GM18870 (cell line): ENCODE results near the gene SPSB1.
A peak's percentile ranks its signal among the peaks of the same experiment; 100 is the strongest.

Source experiments
- ATAC-seq: cut with Tn5 transposase; IDR thresholded peaks from one replicate; pipeline ENCODE4 v1.9.1; 2021; ENCODE audit warnings: moderate library complexity; ENCODE audit not compliant: unreplicated experiment

The SPSB1 gene

DNA sequence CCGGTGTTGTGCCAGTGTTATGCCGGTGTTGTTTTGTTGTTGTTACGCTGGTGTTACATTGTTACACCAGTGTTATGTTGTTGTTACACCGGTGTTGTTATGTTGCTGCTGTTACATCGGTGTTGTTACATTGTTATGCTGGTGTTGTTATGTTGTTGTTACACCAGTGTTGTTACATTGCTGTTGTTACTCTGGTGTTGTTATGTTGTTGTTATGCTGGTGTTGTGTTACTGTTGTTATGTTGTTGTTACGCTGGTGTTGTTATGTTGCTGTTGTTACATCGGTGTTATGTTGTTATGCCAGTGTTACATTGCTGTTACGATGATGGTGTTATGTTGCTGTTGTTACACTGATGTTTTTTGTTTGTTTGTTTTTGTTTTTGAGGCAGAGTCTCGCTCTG, 34.1 kb upstream of the SPSB1 start:
- ATAC-seq, result no peak

DNA sequence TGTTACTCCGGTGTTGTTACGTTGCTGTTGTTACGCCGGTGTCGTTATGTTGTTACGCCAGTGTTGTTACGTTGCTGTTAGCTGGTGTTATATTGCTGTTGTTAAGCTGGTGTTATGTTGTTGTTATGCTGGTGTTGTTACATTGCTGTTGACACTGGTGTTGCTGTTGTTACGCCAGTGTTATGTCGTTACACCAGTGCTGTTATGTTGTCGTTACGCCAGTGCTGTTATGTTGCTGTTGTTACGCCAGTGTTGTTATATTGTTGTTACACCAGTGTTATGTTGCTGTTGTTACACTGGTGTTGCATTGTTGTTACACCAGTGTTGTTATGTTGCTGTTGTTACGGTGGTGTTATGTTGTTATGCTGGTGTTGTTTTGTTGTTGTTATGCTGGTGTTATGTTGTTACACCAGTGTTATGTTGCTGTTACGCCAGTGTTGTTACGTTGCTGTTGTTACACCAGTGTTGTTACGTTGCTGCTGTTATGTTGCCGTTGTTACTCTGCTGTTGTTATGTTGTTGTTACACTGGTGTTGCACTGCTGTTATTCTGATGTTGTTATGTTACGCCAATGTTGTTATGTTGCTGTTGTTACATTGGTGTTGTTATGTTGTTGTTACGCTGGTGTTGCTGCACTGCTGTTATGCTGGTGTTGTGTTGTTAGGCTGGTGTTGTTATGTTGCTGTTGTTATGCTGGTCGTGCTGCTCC, 32.5 kb upstream of the SPSB1 start:
- ATAC-seq, result no peak

DNA sequence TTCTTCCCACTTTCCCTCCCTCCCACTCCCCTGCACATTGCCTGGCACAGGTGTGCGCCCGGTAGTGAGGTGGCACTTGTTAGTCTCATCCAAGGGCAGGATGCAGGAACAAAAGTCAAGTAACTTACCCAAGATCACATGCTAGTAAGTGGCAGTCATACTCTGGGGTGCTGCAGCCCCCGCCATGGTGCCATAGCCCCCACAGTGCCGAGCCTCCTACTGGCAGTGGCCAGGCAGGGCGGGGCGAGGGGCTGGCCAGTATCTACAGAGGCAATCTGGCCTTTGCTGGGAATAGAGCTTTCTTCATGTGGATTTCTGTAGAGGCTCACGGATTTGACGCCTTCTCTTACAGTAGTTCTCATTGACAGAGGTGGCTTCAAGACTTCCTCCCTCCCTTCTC, 31.2 kb upstream of the SPSB1 start:
- no peak for ATAC-seq

DNA sequence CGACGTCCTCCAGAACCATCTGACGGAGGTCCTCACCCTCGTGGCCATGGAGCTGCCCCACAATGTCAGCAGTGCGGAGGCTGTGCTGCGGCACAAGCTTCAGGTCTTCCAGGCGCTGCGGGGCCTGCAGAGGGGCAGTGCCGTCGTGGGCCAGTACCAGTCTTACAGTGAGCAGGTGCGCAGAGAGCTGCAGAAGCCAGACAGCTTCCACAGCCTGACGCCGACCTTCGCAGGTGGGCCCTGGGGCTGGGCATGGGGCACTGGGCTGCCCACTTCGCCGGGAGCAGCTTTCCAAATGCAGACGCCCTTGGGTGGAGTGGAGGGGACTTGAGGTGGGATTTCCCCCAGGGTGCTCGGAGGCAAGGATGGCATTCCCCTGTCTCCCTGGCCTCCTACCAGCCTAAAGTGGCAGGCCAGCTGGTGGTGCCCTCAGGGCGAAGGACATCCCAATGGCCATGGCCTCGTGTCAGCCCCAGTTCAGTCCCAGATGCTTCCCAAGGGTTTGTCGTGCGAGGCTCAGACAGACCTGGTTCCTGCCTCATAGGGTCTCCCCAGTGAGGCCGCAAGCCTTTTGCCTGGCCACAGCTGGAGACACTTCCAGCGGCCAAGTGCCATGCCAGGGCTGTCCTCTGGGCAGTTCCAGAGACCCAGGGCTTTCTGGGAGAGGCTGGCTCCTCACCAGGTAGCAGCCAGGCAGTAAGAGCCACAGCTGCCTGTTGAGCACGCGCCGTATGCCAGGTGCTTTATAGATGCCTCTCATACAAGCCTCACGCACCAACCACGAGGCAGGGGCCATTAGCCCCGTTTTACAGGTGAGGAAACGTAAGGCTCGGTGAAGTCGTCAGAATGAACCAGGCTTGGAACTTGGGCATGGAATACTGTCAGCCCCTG, 30.4 kb upstream of the SPSB1 start:
- no peak for ATAC-seq

DNA sequence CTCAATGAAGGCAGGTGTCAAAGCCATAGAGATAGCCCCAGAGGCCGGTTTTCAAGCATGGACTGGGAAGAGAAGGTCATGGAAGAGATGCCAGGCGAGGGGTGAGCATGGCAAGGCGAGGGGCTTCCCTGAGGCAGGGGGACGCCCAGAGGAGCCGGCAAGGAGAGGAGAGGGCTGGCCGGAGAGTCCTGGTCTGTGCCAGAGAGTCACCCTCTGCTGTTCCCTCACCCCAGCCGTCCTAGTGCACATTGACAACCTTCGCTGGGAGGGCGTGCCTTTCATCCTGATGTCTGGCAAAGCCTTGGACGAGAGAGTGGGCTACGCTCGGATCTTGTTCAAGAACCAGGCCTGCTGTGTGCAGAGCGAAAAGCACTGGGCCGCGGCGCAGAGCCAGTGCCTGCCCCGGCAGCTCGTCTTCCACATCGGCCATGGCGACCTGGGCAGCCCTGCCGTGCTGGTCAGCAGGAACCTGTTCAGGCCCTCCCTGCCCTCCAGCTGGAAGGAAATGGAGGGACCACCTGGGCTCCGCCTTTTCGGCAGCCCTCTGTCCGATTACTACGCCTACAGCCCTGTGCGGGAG, 29.3 kb upstream of the SPSB1 start:
- ATAC-seq, result no peak

DNA sequence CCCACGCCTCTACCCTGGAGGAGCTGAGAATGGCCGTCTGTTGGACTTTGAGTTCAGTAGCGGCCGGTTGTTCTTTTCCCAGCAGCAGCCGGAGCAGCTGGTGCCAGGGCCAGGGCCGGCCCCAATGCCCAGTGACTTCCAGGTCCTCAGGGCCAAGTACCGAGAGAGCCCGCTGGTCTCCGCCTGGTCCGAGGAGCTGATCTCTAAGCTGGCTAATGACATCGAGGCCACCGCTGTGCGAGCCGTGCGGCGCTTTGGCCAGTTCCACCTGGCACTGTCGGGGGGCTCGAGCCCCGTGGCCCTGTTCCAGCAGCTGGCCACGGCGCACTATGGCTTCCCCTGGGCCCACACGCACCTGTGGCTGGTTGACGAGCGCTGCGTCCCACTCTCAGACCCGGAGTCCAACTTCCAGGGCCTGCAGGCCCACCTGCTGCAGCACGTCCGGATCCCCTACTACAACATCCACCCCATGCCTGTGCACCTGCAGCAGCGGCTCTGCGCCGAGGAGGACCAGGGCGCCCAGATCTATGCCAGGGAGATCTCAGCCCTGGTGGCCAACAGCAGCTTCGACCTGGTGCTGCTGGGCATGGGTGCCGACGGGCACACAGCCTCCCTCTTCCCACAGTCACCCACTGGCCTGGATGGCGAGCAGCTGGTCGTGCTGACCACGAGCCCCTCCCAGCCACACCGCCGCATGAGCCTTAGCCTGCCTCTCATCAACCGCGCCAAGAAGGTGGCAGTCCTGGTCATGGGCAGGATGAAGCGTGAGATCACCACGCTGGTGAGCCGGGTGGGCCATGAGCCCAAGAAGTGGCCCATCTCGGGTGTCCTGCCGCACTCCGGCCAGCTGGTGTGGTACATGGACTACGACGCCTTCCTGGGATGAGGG, 28.5 kb upstream of the SPSB1 start:
- ATAC-seq, result no peak

DNA sequence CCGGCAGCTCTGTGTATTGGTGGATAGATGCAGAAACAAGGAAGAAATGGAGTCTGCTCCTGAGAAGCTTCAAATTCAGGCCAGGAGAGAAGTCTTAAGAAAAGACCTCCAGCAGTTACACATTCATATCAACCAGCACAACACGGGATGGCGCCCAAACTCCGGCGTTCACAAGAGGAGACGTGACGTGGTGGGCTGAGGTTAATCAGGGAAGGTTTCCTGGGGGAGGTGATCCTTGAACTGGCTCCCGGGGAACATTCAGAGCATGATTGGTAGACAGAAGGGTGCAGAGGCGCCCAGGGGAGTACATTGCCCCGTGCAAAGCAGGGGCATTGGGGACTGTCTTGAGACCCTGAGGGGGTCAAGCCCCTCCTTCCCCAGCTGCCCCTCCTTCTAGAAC, 27.7 kb upstream of the SPSB1 start:
- no peak for ATAC-seq

DNA sequence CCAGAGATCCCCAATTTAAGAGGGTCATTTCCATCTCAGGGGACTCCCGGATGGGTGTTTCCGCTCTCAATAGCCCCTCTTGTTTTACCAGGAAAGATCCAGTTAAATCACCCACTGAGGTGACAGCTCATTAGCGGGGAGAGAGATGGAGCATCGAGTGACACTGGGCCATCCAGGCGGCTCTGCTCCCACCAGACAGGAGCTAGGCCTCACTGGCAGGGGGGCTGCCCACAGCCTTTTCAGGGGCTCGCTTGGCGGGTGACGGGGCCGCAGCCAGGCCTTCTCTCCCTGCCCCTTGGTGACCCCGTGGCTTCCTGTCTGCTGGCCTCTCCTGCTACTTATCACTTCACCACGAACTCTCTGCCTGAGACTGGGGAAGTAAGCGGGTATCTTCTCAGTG, 26.7 kb upstream of the SPSB1 start:
- no peak for ATAC-seq

DNA sequence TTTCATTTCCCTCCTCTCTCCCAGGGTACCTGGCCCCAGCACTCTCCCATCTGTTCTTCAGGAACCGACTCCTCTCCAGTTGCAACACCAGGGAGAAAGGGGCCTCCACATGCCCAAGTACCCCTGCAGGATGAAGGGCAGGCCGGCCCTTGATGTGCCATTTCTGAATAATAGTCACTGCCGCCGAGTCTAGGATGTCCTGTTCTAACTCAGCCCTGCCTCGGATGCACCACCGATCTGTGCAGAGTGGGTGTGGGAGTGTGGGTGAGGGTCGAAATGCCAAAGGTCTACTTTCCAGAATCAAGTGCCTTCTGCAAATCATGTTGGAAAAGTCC, 25.4 kb upstream of the SPSB1 start:
- ATAC-seq, result no peak

DNA sequence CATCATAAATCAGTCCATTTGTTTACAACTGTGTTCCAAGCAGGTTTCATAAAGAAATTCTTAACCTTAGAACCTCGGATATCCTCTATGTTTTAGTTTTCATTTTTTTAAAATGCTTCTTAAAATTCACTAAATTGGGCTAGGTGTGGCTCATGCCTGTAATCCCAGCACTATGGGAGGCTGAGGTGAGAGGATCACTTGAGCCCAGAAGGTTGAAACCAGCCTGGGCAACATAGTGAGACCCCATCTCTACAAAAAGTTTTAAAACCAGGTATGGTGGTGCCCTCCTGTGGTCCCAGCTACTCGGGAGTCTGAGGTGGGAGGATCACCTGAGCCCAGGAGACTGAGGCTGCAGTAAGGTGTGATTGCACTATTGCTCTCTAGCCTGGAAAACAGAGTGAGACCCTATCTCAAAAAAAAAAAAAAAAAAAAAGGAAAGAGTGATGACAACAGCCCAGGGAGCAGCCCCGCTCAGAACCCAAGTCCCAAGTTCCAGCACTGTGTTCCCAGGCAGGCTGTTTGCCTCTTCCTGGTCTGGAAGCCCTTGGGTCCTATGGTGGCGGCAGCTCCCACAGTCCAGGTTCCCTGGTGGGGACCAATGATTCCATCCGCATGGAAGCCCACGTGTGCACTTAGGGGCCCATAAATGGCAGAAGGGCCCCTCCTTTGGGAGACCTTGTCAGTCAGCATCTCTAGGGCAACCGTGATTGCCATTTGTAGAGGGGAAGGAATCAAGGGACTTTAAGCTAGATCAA, 24.7 kb upstream of the SPSB1 start:
- no peak for ATAC-seq

DNA sequence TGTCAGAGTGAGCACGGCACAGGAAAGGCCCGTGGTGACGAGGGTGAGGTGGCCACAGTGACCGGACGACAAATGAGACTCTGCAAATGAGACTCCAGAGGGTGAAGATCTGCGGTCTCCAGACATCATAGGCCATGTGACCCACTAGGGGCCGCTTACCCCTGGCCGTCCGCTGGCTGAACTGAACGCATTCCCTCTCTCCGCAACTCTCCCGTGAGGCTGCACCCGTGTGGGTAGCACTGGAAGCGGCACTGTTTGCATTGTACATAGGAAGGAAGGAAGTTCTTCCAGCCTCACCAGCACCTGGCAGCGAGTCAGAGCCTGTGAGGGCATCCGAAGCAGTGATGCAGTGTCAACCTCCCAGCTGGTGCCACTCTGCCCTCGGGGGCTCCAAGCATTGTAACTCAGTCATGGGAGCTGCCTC, 23.6 kb upstream of the SPSB1 start:
- no peak for ATAC-seq

DNA sequence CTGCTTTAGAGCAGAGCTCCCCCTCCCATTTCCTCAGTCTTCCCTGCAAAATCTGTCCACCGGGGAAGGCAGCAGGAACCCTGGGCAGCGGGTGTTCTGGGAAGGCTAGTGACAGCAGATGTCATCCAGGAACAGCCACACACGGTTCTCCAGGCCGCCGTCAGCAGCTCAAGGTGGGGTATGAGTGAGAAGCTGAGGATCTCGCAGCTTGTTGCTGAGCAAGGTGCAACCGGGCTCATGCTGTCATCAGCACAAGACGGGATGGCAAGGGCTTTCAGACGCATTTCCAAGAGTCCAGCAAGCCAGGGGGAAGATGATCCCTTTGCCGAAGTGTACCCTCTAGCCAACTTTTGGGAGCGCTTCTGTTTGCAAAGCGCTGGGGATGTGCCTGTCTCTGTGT, 23.0 kb upstream of the SPSB1 start:
- ATAC-seq, result no peak

DNA sequence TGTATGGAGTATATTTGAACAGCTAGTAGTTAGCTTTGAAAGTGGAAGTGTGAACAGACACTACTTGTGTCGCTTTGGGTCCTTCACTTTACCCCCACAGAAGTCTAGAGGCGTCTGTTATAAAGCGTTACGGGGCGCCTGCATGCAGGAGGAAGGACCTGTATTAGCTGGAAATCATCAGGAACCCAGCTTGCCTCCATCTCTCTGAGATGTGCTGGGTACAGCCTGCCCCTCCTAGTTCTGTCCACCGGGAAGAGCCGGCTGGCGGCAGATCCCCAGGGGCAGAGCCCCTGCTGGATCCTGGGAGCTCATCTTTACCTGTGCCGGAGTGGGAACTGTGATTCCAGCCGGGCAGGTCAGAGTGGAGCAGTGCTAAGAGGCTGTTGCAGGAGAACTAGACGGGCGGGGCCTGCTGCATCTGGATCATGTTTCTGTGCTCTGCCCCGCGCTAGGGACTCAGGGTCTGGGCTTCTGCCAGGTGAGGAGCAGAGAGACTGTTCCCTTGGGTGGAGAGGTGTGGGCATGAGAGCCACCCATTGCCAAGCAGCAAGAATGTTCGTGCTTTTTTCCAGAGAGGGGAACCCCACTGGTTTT, 22.3 kb upstream of the SPSB1 start:
- no peak for ATAC-seq

DNA sequence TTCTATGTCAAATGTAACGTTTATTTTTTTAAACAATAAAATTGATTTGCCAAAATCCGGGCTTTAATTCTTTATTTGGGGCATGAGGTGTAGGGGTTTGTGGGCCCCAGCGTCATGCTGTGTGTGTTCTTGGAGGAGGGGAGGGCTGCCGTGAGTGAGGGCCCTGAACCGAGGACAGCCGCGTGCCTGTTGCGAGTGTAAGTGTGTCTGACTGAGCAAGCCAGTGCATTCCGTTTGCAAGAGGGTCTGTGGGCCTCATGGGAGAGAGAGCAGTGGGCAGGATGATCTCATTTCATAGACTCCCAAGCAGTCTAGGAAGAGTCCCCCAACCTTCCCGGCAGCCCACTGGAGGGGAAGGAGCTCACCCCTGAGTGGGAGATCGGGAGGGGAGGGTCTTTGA, 21.4 kb upstream of the SPSB1 start:
- no peak for ATAC-seq

DNA sequence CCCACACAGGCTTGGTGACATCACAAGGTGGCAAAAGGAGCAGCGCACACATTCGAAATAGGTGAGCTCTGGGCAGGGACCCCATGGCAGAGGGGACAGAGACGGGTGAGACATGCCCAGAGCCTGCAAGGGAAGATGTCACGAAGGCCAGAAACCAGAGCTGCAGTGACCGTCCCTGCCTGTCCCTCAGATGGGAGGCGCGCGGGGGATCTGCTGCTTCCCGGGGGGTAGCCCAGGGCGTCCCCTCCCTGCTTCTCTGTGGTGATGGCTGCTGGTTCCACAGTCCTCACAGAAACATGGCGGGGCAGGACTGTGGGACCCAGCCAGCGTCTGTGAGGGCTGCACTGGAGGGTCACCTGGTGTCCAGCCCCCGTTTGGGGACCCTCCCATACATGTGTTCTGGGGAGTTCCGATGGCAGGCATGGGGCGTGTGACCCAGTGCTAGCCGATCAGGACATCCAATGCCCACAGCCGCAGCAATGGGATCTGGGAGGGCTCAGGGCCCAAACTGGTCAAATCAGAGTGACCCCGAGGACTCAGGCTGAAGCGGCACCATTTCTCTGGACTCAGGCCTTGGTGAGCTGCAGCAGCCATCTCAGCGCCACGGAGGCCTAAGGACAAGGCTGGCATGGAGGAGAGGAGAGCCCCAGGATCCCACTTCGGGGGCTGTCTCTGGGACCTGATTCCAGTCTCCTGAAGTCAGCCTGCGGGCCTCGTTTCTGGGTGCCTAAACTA, 20.7 kb upstream of the SPSB1 start:
- no peak for ATAC-seq

DNA sequence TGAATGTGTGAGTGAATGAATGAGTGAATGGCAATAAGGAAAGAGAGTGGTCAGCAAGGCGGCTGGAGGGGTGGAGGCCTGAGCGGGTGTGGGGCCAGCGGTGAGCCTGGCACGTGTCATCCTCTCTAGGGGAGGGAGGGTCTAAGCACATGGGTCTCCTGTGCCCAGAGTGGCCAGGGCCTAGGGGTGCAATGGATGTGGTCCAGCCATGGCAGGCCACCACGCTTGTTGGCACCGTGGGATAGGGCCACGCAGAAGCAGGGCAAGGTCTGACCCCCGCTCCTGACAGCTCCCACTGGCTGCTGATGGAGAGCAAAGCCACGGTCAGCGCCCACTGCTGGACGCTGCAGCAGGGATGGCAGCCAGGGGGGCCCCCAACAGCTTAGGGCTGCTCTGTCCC, 19.5 kb upstream of the SPSB1 start:
- no peak for ATAC-seq

DNA sequence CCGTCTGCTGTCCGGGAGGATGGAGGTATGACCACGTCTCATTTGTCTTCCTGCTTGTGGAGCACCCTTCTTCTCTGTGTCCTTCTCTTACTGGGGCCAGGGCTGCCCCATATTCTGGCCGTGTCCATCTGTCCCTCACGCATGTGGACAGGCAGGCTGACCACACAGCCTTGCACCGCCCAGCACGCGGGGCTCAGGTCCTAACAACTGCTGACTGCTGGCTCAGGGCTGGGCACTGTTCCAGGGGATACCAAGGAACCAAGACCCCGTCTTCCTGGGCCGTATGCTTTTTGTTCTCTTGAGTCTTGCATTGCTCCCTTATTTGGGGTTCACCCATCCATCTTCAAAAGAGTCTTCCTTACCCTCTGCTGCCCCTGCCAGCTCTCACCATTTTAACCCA, 17.5 kb upstream of the SPSB1 start:
- ATAC-seq, result no peak

DNA sequence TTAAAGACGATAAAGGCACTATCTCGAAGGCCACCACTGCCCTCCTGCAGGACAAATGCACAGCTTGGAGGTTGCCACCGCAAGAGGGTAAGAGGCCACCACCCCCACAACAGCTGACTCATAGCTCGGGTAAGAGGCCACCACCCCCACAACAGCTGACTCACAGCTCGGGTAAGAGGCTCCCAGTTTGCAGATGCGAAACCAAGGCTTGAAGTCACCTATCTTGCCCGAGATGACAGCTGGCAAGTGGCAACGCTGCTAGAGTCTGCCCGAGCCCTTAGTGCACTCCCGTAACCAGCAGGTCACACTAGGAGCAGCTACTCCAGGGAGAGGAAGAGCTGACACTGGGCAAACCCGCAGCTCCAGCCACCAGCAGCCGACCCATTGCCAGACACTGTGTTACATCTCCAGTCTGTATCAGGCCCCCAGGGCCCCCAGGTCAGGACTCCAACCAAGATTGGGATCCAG, 17.1 kb upstream of the SPSB1 start:
- ATAC-seq, result peak; percentile 72

DNA sequence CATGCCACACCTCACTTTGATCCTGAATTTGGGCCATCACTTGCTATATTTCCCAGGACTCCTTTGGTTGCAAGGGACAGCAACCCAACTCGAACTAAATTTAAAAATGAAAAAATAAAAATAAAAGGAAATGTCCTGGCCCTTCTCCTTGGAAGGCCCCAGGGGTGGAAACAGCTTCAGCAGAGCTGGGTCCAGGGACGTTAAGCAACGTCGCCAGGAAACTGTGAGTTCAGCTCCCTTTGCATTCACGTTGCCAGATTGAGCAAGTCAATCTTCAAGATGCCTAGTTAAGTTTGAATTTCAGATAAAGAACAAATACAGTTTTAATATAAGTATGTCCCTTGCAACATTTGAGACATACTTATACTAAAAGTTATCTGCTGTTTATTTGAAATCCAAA, 14.6 kb upstream of the SPSB1 start:
- ATAC-seq, result no peak
